Measurements from ENCODE around the gene BCL10.

The BCL10 gene

GRCh38 chr1:85262985-85263384 lies 13.4 kb downstream of the BCL10 start:
- no peaks in the 10 kb centered on the region for H4K20me1 ChIP-seq (ENCODE audit: control insufficient read depth, insufficient read depth, low read depth, low read length)
- peaks cover 4% of the 10 kb centered on the region; the same call in 1 of the 2 replicates for H3F3A ChIP-seq (ENCODE audit: control insufficient read depth, insufficient read depth)
- no peaks in the 10 kb centered on the region for H3K9me3 ChIP-seq (ENCODE audit: control insufficient read depth, insufficient read depth, low read length)
- TF ChIP-seq CTCF (IDR thresholded peaks at IDR 0.05; ENCODE audit: low read depth, low read length, poor library complexity, severe bottlenecking) (no peak), EZH2phosphoT487 (IDR thresholded peaks at IDR 0.05; ENCODE audit: borderline replicate concordance, low read length) (no peak)
- no peak overlapping the region for H3K27ac ChIP-seq (ENCODE audit: low read depth, low read length)
- peaks cover 46% of the 10 kb centered on the region for H3K36me3 ChIP-seq (ENCODE audit: control insufficient read depth, low read length)
- no peaks in the 10 kb centered on the region for H3K27me3 ChIP-seq (ENCODE audit: control insufficient read depth, low read length)
- no peak overlapping the region for H3K4me2 ChIP-seq (ENCODE audit: low read length)
- no peak overlapping the region for H3K4me3 ChIP-seq (ENCODE audit: low read length)
- no peaks in the 10 kb centered on the region for H3K9me2 ChIP-seq (replicated peaks; ENCODE audit: control insufficient read depth, low read length)
- H3K4me1 ChIP-seq (ENCODE audit: control insufficient read depth, low read length) = peaks cover 12% of the 10 kb centered on the region
- H3K79me2 ChIP-seq (ENCODE audit: control insufficient read depth, low read length) = peaks cover 15% of the 10 kb centered on the region

GRCh38 chr1:85259912-85260274 lies 16.5 kb downstream of the BCL10 start:
- Histone ChIP-seq H4K20me1 (ENCODE audit: control insufficient read depth, insufficient read depth, low read depth, low read length) (no peaks in the 10 kb centered on the region), H3K36me3 (ENCODE audit: control insufficient read depth, low read length) (peaks cover 46% of the 10 kb centered on the region), H3F3A (ENCODE audit: control insufficient read depth, insufficient read depth) (no peaks in the 10 kb centered on the region; the same call in 1 of the 2 replicates)

GRCh38 chr1:85259118-85259911 lies 17.1 kb downstream of the BCL10 start, which contains the start of gene C1orf52:
Gene C1orf52, minus strand, starts transcription at chr1:85259662. Its CDS starts 29 bp downstream, at chr1:85259633.
- Histone ChIP-seq H3K79me2 (ENCODE audit: control insufficient read depth, low read length) (peaks cover 38% of the 10 kb centered on the region), H3K36me3 (ENCODE audit: control insufficient read depth, low read length) (peaks cover 48% of the 10 kb centered on the region), H3K4me3 (ENCODE audit: low read length) (peak within 1 kb of the TSS; percentile 87), H3K9me2 (replicated peaks; ENCODE audit: control insufficient read depth, low read length) (no peaks in the 10 kb centered on the region), H3K27me3 (ENCODE audit: control insufficient read depth, low read length) (no peaks in the 10 kb centered on the region), H3K27ac (ENCODE audit: low read depth, low read length) (no peak within 1 kb of the TSS), H3K4me1 (ENCODE audit: control insufficient read depth, low read length) (peaks cover 19% of the 10 kb centered on the region), H3F3A (ENCODE audit: control insufficient read depth, insufficient read depth) (no peaks in the 10 kb centered on the region; the same call in 1 of the 2 replicates), H3K4me2 (ENCODE audit: low read length) (peak within 1 kb of the TSS; percentile 86), H4K20me1 (ENCODE audit: control insufficient read depth, insufficient read depth, low read depth, low read length) (no peaks in the 10 kb centered on the region), H3K9me3 (ENCODE audit: control insufficient read depth, insufficient read depth, low read length) (no peaks in the 10 kb centered on the region)
- no peak for TF ChIP-seq EZH2phosphoT487 (IDR thresholded peaks at IDR 0.05; ENCODE audit: borderline replicate concordance, low read length)
- TF ChIP-seq CTCF (IDR thresholded peaks at IDR 0.05; ENCODE audit: low read depth, low read length, poor library complexity, severe bottlenecking) = peak; percentile 90

More at GRCh38 chr1:85259912-85260274, 16.5 kb downstream of the BCL10 start:
- peak overlapping the region; percentile 87 for H3K4me3 ChIP-seq (ENCODE audit: low read length)
- H3K27me3 ChIP-seq (ENCODE audit: control insufficient read depth, low read length) = no peaks in the 10 kb centered on the region
- H3K4me2 ChIP-seq (ENCODE audit: low read length) = peak overlapping the region; percentile 51
- no peak for TF ChIP-seq CTCF (IDR thresholded peaks at IDR 0.05; ENCODE audit: low read depth, low read length, poor library complexity, severe bottlenecking)
- TF ChIP-seq EZH2phosphoT487 (IDR thresholded peaks at IDR 0.05; ENCODE audit: borderline replicate concordance, low read length) = no peak
- peaks cover 19% of the 10 kb centered on the region for H3K4me1 ChIP-seq (ENCODE audit: control insufficient read depth, low read length)
- H3K79me2 ChIP-seq (ENCODE audit: control insufficient read depth, low read length) = peaks cover 32% of the 10 kb centered on the region
- H3K9me2 ChIP-seq (replicated peaks; ENCODE audit: control insufficient read depth, low read length) = no peaks in the 10 kb centered on the region
- no peaks in the 10 kb centered on the region for H3K9me3 ChIP-seq (ENCODE audit: control insufficient read depth, insufficient read depth, low read length)
- no peak overlapping the region for H3K27ac ChIP-seq (ENCODE audit: low read depth, low read length)
